Esophagus squamous epithelium (tissue), 4 donors: ENCODE measurements around the gene PCDHGA7.
"Not testable (repeated sequence)": the region's sequence is repeated elsewhere in the genome, so short reads cannot be mapped to it uniquely, and the experiment has no call there.

Experiments used
- POLR2A ChIP-seq, 4 donors: fragments of 450-650 bp; IDR thresholded peaks; one replicate each; pipeline ENCODE4 v1.6.1; 2017; ENCODE audit warnings: antibody characterized with exemption in 4 of 4, mild to moderate bottlenecking in 4 of 4, moderate library complexity in 3 of 4
- TF ChIP-seq, protein P1 (sequence below), 6 experiments: fragments of 450-650 bp in 4 of 6; fragments of 200-600 bp in 2 of 6; sonication (generic) in 2 of 6; IDR thresholded peaks; one replicate each; pipeline ENCODE4 v1.5.1; 2016 to 2019; ENCODE audit warnings: antibody characterized with exemption in 6 of 6, mild to moderate bottlenecking in 4 of 6, moderate library complexity in 4 of 6

- TF ChIP-seq, protein P1, sequence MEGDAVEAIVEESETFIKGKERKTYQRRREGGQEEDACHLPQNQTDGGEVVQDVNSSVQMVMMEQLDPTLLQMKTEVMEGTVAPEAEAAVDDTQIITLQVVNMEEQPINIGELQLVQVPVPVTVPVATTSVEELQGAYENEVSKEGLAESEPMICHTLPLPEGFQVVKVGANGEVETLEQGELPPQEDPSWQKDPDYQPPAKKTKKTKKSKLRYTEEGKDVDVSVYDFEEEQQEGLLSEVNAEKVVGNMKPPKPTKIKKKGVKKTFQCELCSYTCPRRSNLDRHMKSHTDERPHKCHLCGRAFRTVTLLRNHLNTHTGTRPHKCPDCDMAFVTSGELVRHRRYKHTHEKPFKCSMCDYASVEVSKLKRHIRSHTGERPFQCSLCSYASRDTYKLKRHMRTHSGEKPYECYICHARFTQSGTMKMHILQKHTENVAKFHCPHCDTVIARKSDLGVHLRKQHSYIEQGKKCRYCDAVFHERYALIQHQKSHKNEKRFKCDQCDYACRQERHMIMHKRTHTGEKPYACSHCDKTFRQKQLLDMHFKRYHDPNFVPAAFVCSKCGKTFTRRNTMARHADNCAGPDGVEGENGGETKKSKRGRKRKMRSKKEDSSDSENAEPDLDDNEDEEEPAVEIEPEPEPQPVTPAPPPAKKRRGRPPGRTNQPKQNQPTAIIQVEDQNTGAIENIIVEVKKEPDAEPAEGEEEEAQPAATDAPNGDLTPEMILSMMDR (IDR thresholded peaks at IDR 0.05) = not testable (repeated sequence)
- TF ChIP-seq POLR2A (IDR thresholded peaks at IDR 0.05) = not testable (repeated sequence)
Observed at GRCh38 chr5:141432726-141433125, 50.2 kb downstream of the PCDHGA7 start.
